GM12878 (cell line): ENCODE results near the gene SNX13. TPM values are rescaled to one million over a fixed set of nuclear protein-coding genes. Genes with fewer than 3 reads are reported as not detected.

Source experiments
- ATAC-seq: fragments of 200-7000 bp; cut with Tn5 transposase; 3 replicates; pipeline ENCODE4 v1.9.1; 2020; ENCODE audit warnings: mild to moderate bottlenecking, moderate library complexity
- BruUV-seq: library from RNA; stranded (reverse); fragments of 400-500 nt; replicated peaks from 2 replicates; lab custom pipeline; 2021; lab: Mats Ljungman, UMichigan
- CTCF ChIA-PET: fragments of 300-600 bp; sonication (Branson Sonifier 250); formaldehyde crosslinking; extraction: SDS; loops from one replicate; lab custom pipeline; 2021; ENCODE audit warnings: inconsistent platforms; lab: Yijun Ruan, JAX
- POLR2A ChIA-PET: fragments of 350-600 bp; formaldehyde crosslinking; extraction: SDS; loops from one replicate; lab custom pipeline; 2021; ENCODE audit warnings: inconsistent platforms; lab: Charles Lee
- RAD21 ChIA-PET: fragments of 300-600 bp; sonication (Branson Sonifier 250); formaldehyde crosslinking; loops from one replicate; lab custom pipeline; 2023; ENCODE audit warnings: antibody characterized with exemption; ENCODE audit not compliant: unreplicated experiment; lab: Charles Lee
- SMC1A ChIA-PET: fragments of 300-600 bp; sonication (Branson Sonifier 250); formaldehyde crosslinking; loops from one replicate; lab custom pipeline; 2023; ENCODE audit not compliant: unreplicated experiment, uncharacterized antibody; lab: Charles Lee
- DNase-seq: peaks from one replicate; pipeline ENCODE4 v3.0.0-alpha.2; 2011; ENCODE audit warnings: low read depth, low spot score
- FAIRE-seq: peaks from 3 replicates; lab custom pipeline; 2011; peaks lifted over from hg19 to GRCh38; lab: Jason Lieb, UNC
- H2AFZ ChIP-seq: 2 replicates; pipeline ENCODE4 v1.6.0; 2011; ENCODE audit warnings: low read depth, low read length, control low read depth; ENCODE audit not compliant: control insufficient read depth
- H3K27ac ChIP-seq: 2 replicates; pipeline ENCODE4 v1.5.1; 2011; ENCODE audit warnings: control low read depth; ENCODE audit not compliant: control insufficient read depth, insufficient read depth
- H3K27me3 ChIP-seq, 2 experiments: replicated peaks in 1 of 2; 2 replicates each; pipeline versions ENCODE4 v1.6.0 to v1.6.1; 2011; ENCODE audit warnings: low read length in 1 of 2; ENCODE audit not compliant: control insufficient read depth in 2 of 2, insufficient read depth in 2 of 2
- H3K36me3 ChIP-seq, 2 experiments: 2 replicates each; pipeline ENCODE4 v1.5.1; 2011; ENCODE audit warnings: low read length in 1 of 2; ENCODE audit not compliant: control insufficient read depth in 2 of 2, insufficient read depth in 2 of 2
- H3K4me1 ChIP-seq: 2 replicates; pipeline ENCODE4 v1.6.1; 2011; ENCODE audit warnings: mild to moderate bottlenecking, low read length, moderate library complexity, mixed read lengths; ENCODE audit not compliant: control insufficient read depth, insufficient read depth
- H3K4me2 ChIP-seq: 2 replicates; pipeline ENCODE4 v1.6.0; 2011; ENCODE audit warnings: control low read depth; ENCODE audit not compliant: control insufficient read depth, insufficient read depth
- H3K4me3 ChIP-seq: fragments of 200-600 bp; sonication (generic); 2 replicates; pipeline ENCODE4 v1.5.1; 2016
- H3K79me2 ChIP-seq: 2 replicates; pipeline ENCODE4 v1.6.0; 2011; ENCODE audit warnings: low read length; ENCODE audit not compliant: control insufficient read depth, insufficient read depth
- H3K9ac ChIP-seq: 2 replicates; pipeline ENCODE4 v1.8.0; 2011; ENCODE audit warnings: low read length, control low read depth, mixed read lengths; ENCODE audit not compliant: control insufficient read depth, insufficient read depth
- H3K9me3 ChIP-seq: replicated peaks from 3 replicates; pipeline ENCODE4 v1.5.1; 2011; ENCODE audit warnings: mild to moderate bottlenecking, low read length; ENCODE audit not compliant: control insufficient read depth, insufficient read depth
- H4K20me1 ChIP-seq: 2 replicates; pipeline ENCODE4 v1.6.0; 2011; ENCODE audit not compliant: control insufficient read depth, insufficient read depth
- MEF2A ChIP-seq: IDR thresholded peaks from 2 replicates; pipeline ENCODE4 v1.6.1; 2011; ENCODE audit warnings: low read depth, mild to moderate bottlenecking, low read length, moderate library complexity; ENCODE audit not compliant: insufficient read depth
- SMC3 ChIP-seq: IDR thresholded peaks from 2 replicates; pipeline ENCODE4 v1.6.1; 2011; ENCODE audit warnings: low read length, improper control_type of control experiment, borderline replicate concordance
- SREBF2 ChIP-seq: IDR thresholded peaks from 2 replicates; pipeline ENCODE4 v1.6.1; 2012; ENCODE audit warnings: mild to moderate bottlenecking, low read length
- ZBTB40 ChIP-seq: fragments of 450-650 bp; IDR thresholded peaks from 2 replicates; pipeline ENCODE4 v1.6.1; 2016; ENCODE audit warnings: mild to moderate bottlenecking, moderate library complexity, borderline replicate concordance
- WGBS: methylation state at CpG from one replicate; pipeline ENCODE4 v1.1.6; 2016; ENCODE audit warnings: low lambda C conversion rate; ENCODE audit not compliant: insufficient replicate concordance, insufficient coverage; ENCODE audit errors: missing lambda C conversion rate; 5-methylcytosine and 5-hydroxymethylcytosine counted together
- in situ Hi-C: fragments of 300-500 bp; cut with MboI; formaldehyde crosslinking; loops from 9 replicates; pipeline ENCODE4 v1.14.3; 2018; ENCODE audit warnings: mixed read lengths
- intact Hi-C: fragments of 100-400 bp; cut with micrococcal nuclease; formaldehyde crosslinking; loops from one replicate; pipeline ENCODE4 v1.14.2; 2022; ENCODE audit not compliant: unreplicated experiment
- polyA plus RNA-seq, 11 experiments: library from polyadenylated mRNA; depleted of rRNA in 4 of 11; unstranded in 6 of 11; stranded (reverse) in 5 of 11; fragments of >200 nt; fragmentation: Nextera tagmentation in 4 of 11; fragmentation: Illumina TruSeq in 1 of 11; extraction: Ambion mirVana in 4 of 11; extraction: Trizol in 1 of 11; gene quantifications; 1 replicate in 1 of 11; 2 replicates in 10 of 11; pipeline versions ENCODE4 v1.2.1 to v1.2.3, GENCODE V29; 2011 to 2016; ENCODE audit warnings: inconsistent platforms in 2 of 11, missing spikeins in 2 of 11, low read depth in 1 of 11
- total RNA-seq, 4 experiments: library from RNA; depleted of rRNA in 3 of 4; stranded (reverse); fragments of >200 nt in 3 of 4; fragmentation: Illumina TruSeq in 1 of 4; extraction: Trizol in 1 of 4; gene quantifications; 2 replicates each; pipeline versions ENCODE4 v1.2.1 to v1.2.3, GENCODE V29; 2013 to 2021

SNX13 gene
- total and polyA plus RNA-seq, 10 of the 15 experiments (the other 5 are each of a cell fraction or from before 2014, with no cell fraction given): 2.2 to 17.1 (median 11.9) TPM

GRCh38 chr7:17746020-17746530 is 194.2 kb downstream of the SNX13 start:
- DNase-seq (no peak), ATAC-seq (no peak), FAIRE-seq (no peak)
- Histone ChIP-seq H3K4me1 (no peaks in the 10 kb centered on the region), H3K9me3 (no peaks in the 10 kb centered on the region), H3K27me3 (no peaks in the 10 kb centered on the region), H2AFZ (no peak overlapping the region), H4K20me1 (no peaks in the 10 kb centered on the region), H3K4me3 (no peak overlapping the region), H3K9ac (no peak overlapping the region), H3K27ac (no peak overlapping the region), H3K36me3 (no peaks in the 10 kb centered on the region), H3K4me2 (no peak overlapping the region), H3K79me2 (no peaks in the 10 kb centered on the region)
- intact Hi-C loops (no loop called here), in situ Hi-C loops (no loop called here)
- ChIA-PET POLR2A (no interaction called here), SMC1A (no interaction called here), CTCF (no interaction called here), RAD21 (no interaction called here)
- BruUV-seq: no TSS peak
- TF ChIP-seq ZBTB40 (no peak), MEF2A (peak; percentile 73), SMC3 (no peak), SREBF2 (no peak)
- 21% methylated on average over 2 of the region's 2 CpGs for WGBS
